Measurements from ENCODE around the gene KSR1. TPM values are rescaled to one million over a fixed set of nuclear protein-coding genes. Genes with fewer than 3 reads are reported as not detected.

Gene KSR1
- total RNA-seq, 1 donor from 2014 or later: 114 TPM

DNA sequence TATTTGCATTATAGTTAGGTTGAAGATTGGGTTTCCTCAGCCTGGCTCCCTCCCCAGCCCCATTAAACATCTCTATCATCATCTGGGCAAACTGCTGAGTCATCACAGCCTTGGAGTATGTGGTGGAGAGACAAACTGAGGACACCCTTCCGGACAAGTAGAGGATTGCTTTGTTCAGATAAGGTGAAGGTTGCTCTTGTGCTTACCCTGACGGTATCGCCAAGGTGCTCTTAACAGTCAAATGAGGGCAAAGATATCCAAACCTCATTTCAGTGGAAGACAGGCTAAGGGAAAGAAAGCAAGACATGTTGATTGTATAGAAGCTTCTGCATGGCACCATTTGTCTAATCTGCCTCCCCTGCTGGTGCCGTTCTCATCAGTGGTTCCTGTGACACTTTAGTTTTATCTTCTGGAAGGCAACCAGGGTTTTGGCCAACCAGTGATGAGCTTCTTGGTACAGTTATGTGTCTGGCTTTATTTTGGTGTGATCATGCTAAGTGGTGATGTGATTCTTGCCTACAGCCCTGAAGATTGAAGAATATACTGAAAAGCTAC, 117.8 kb downstream of the KSR1 start:
- TF ChIP-seq CTCF (IDR thresholded peaks at IDR 0.05): no peak
- DNase-seq (no peak), ATAC-seq (ENCODE audit: low read depth) (no peak)
- ChIA-PET CTCF (interaction anchor here (0.6 to 1.7 kb wide), 3 partner anchors 25 to 189 kb away, joined by 3 to 6 read pairs (median 3); no protein-coding TSS in a partner anchor), POLR2A (no interaction called here)
- intact Hi-C loops (cut with micrococcal nuclease): no loop called here
- H3K27me3 Mint-ChIP-seq: no peaks in the 10 kb centered on the region
- no peaks in the 10 kb centered on the region for H3K9me3 Mint-ChIP-seq
- H3K36me3 Mint-ChIP-seq (ENCODE audit: low read depth): peaks cover 8% of the 10 kb centered on the region
- H3K27ac Mint-ChIP-seq: no peak overlapping the region
- peaks cover 8% of the 10 kb centered on the region for H3K4me1 Mint-ChIP-seq
- no peak overlapping the region for H3K4me3 Mint-ChIP-seq

- Mint-ChIP-seq H3K36me3 (ENCODE audit: low read depth) (peaks cover 8% of the 10 kb centered on the region), H3K27ac (no peak overlapping the region), H3K4me3 (no peak overlapping the region), H3K27me3 (no peaks in the 10 kb centered on the region), H3K9me3 (no peaks in the 10 kb centered on the region), H3K4me1 (peaks cover 11% of the 10 kb centered on the region)
- DNase-seq (no peak), ATAC-seq (ENCODE audit: low read depth) (no peak)
- POLR2A ChIA-PET: no interaction called here
- intact Hi-C loops (cut with micrococcal nuclease): no loop called here
- no peak for TF ChIP-seq CTCF (IDR thresholded peaks at IDR 0.05)
- CTCF ChIA-PET: interaction anchor here (0.7 to 1.0 kb wide), 2 partner anchors 132 to 339 kb away, joined by 3 read pairs; no protein-coding TSS in a partner anchor
Observed at GRCh38 chr17:27575096-27575911, 119.1 kb downstream of the KSR1 start.

- no peaks in the 10 kb centered on the region for H3K9me3 Mint-ChIP-seq
- CTCF ChIA-PET: interaction anchor here (1.0 kb wide), 1 partner anchor 133 kb away, joined by 3 read pairs; no protein-coding TSS in a partner anchor
Observed at GRCh38 chr17:27575912-27576252, 119.6 kb downstream of the KSR1 start.

GRCh38 chr17:27576477-27577083, 120.3 kb downstream of the KSR1 start:
- H3K27me3 Mint-ChIP-seq: no peaks in the 10 kb centered on the region
- intact Hi-C loops (cut with micrococcal nuclease): no loop called here

More at GRCh38 chr17:27575912-27576252, 119.6 kb downstream of the KSR1 start:
- H3K36me3 Mint-ChIP-seq (ENCODE audit: low read depth): peaks cover 9% of the 10 kb centered on the region
- POLR2A ChIA-PET: no interaction called here
- H3K27ac Mint-ChIP-seq: no peak overlapping the region
- intact Hi-C loops (cut with micrococcal nuclease): no loop called here
- no peak for TF ChIP-seq CTCF (IDR thresholded peaks at IDR 0.05)
- DNase-seq: no peak
- H3K27me3 Mint-ChIP-seq: no peaks in the 10 kb centered on the region
- no peak overlapping the region for H3K4me3 Mint-ChIP-seq
- ATAC-seq (ENCODE audit: low read depth): no peak
- H3K4me1 Mint-ChIP-seq: peaks cover 11% of the 10 kb centered on the region

More at GRCh38 chr17:27576477-27577083, 120.3 kb downstream of the KSR1 start:
- H3K27ac Mint-ChIP-seq: no peak overlapping the region
- peaks cover 9% of the 10 kb centered on the region for H3K36me3 Mint-ChIP-seq (ENCODE audit: low read depth)
- TF ChIP-seq CTCF (IDR thresholded peaks at IDR 0.05): no peak
- ATAC-seq (ENCODE audit: low read depth) (no peak), DNase-seq (no peak)
- no peaks in the 10 kb centered on the region for H3K9me3 Mint-ChIP-seq
- ChIA-PET POLR2A (no interaction called here), CTCF (interaction anchor here (1.0 kb wide), 1 partner anchor 28 kb away, joined by 3 read pairs; no protein-coding TSS in a partner anchor)
- H3K4me1 Mint-ChIP-seq: peaks cover 13% of the 10 kb centered on the region
- no peak overlapping the region for H3K4me3 Mint-ChIP-seq
